IMR-90 (cell line): ENCODE measurements around the gene OAS3. TPM values are rescaled to one million over a fixed set of nuclear protein-coding genes. Genes with fewer than 3 reads are reported as not detected.

ENCODE experiments used
- ATAC-seq: fragments of 200-7000 bp; cut with Tn5 transposase; 2 replicates; pipeline ENCODE4 v1.9.1; 2020; ENCODE audit warnings: low read depth, mild to moderate bottlenecking, moderate library complexity
- BruUV-seq: library from RNA; stranded (reverse); fragments of 400-500 nt; replicated peaks from 2 replicates; lab custom pipeline; 2021; lab: Mats Ljungman, UMichigan
- CTCF ChIA-PET: fragments of 300-600 bp; formaldehyde crosslinking; extraction: SDS; loops from one replicate; lab custom pipeline; 2021; ENCODE audit warnings: antibody characterized with exemption; lab: Yijun Ruan, JAX
- POLR2A ChIA-PET: fragments of 300-600 bp; sonication (Branson Sonifier 250); formaldehyde crosslinking; loops from one replicate; lab custom pipeline; 2022; ENCODE audit warnings: antibody characterized with exemption; ENCODE audit not compliant: unreplicated experiment; lab: Charles Lee
- DNase-seq: peaks from one replicate; pipeline ENCODE4 v3.0.0; 2013
- H2AFZ ChIP-seq: replicated peaks from 2 replicates; pipeline ENCODE3; 2013; ENCODE audit warnings: low read length, mild to moderate bottlenecking; ENCODE audit not compliant: poor library complexity
- H2AK5ac ChIP-seq: 2 replicates; pipeline ENCODE4 v1.6.1; 2013; ENCODE audit warnings: low read depth, low read length, inconsistent platforms
- H2AK9ac ChIP-seq: replicated peaks from 2 replicates; pipeline ENCODE3; 2013; ENCODE audit warnings: mild to moderate bottlenecking, low read depth, low read length, moderate library complexity; ENCODE audit not compliant: poor library complexity
- H2BK120ac ChIP-seq: 2 replicates; pipeline ENCODE4 v1.6.1; 2013; ENCODE audit warnings: low read depth, low read length, inconsistent platforms
- H2BK15ac ChIP-seq: 3 replicates; pipeline ENCODE4 v1.6.1; 2013; ENCODE audit warnings: low read depth, low read length, inconsistent platforms
- H2BK20ac ChIP-seq: 2 replicates; pipeline ENCODE4 v1.6.1; 2013; ENCODE audit warnings: low read depth, mild to moderate bottlenecking, inconsistent platforms, low read length, moderate library complexity
- H2BK5ac ChIP-seq: 2 replicates; pipeline ENCODE4 v1.6.1; 2013; ENCODE audit warnings: mild to moderate bottlenecking, low read depth, low read length, inconsistent platforms; ENCODE audit not compliant: poor library complexity, severe bottlenecking
- H3K14ac ChIP-seq: replicated peaks from 2 replicates; pipeline ENCODE4 v1.6.1; 2013; ENCODE audit warnings: low read depth, low read length, inconsistent platforms
- H3K18ac ChIP-seq: 2 replicates; pipeline ENCODE4 v1.6.1; 2013; ENCODE audit warnings: low read depth, low read length, control low read depth
- H3K23ac ChIP-seq: 2 replicates; pipeline ENCODE4 v1.6.1; 2013; ENCODE audit warnings: low read depth, low read length, inconsistent platforms
- H3K27ac ChIP-seq: 2 replicates; pipeline ENCODE4 v1.5.1; 2013; ENCODE audit warnings: mild to moderate bottlenecking, control low read depth, low read length; ENCODE audit not compliant: insufficient read depth
- H3K27me3 ChIP-seq: 2 replicates; pipeline ENCODE4 v1.6.1; 2013; ENCODE audit warnings: low read length; ENCODE audit not compliant: control insufficient read depth, insufficient read depth
- H3K36me3 ChIP-seq: 2 replicates; pipeline ENCODE4 v1.6.1; 2013; ENCODE audit warnings: low read length, mixed read lengths; ENCODE audit not compliant: control insufficient read depth, insufficient read depth
- H3K4ac ChIP-seq: 2 replicates; pipeline ENCODE4 v1.6.1; 2013; ENCODE audit warnings: low read depth, low read length, inconsistent platforms
- H3K4me1 ChIP-seq: 2 replicates; pipeline ENCODE4 v1.6.1; 2013; ENCODE audit warnings: low read length, mixed read lengths; ENCODE audit not compliant: control insufficient read depth, insufficient read depth
- H3K4me2 ChIP-seq: 2 replicates; pipeline ENCODE4 v1.6.1; 2013; ENCODE audit warnings: low read depth, mild to moderate bottlenecking, control low read depth, low read length, moderate library complexity
- H3K4me3 ChIP-seq: 2 replicates; pipeline ENCODE4 v1.5.1; 2013; ENCODE audit warnings: low read depth, mild to moderate bottlenecking, control low read depth, low read length, moderate library complexity; ENCODE audit not compliant: insufficient read depth
- H3K56ac ChIP-seq: 2 replicates; pipeline ENCODE4 v1.6.1; 2013; ENCODE audit warnings: low read length, inconsistent platforms; ENCODE audit not compliant: insufficient read depth; ENCODE audit errors: extremely low read depth
- H3K79me1 ChIP-seq, 2 experiments: 2 replicates each; pipeline ENCODE4 v1.6.1; 2013; ENCODE audit warnings: low read length in 2 of 2, inconsistent platforms in 1 of 2, low read depth in 1 of 2
- H3K9ac ChIP-seq: 2 replicates; pipeline ENCODE4 v1.6.1; 2013; ENCODE audit warnings: low read depth, low read length, control low read depth
- H3K9me1 ChIP-seq: 2 replicates; pipeline ENCODE4 v1.6.1; 2013; ENCODE audit warnings: low read length, inconsistent platforms; ENCODE audit not compliant: insufficient read depth
- H3K9me3 ChIP-seq: 2 replicates; pipeline ENCODE4 v1.6.1; 2013; ENCODE audit warnings: low read length; ENCODE audit not compliant: control insufficient read depth, insufficient read depth
- H4K20me1 ChIP-seq: 2 replicates; pipeline ENCODE4 v1.6.1; 2013; ENCODE audit warnings: low read length, inconsistent platforms; ENCODE audit not compliant: insufficient read depth
- H4K5ac ChIP-seq: 2 replicates; pipeline ENCODE4 v1.6.1; 2013; ENCODE audit warnings: mild to moderate bottlenecking, low read depth, low read length, control low read depth
- H4K8ac ChIP-seq, 2 experiments: 2 replicates each; pipeline ENCODE4 v1.6.1; 2013; ENCODE audit warnings: low read depth in 2 of 2, low read length in 2 of 2, control low read depth in 1 of 2, inconsistent platforms in 1 of 2
- H4K91ac ChIP-seq: 2 replicates; pipeline ENCODE4 v1.6.1; 2013; ENCODE audit warnings: low read depth, low read length, inconsistent platforms; ENCODE audit not compliant: insufficient read depth
- BHLHE40 ChIP-seq: fragments of 150-350 bp; IDR thresholded peaks from 2 replicates; pipeline ENCODE4 v1.6.1; 2016; ENCODE audit warnings: mild to moderate bottlenecking, low read depth, low read length
- CEBPB ChIP-seq: IDR thresholded peaks from 2 replicates; pipeline ENCODE4 v1.6.1; 2012; ENCODE audit warnings: low read depth, low read length, improper control_type of control experiment
- CHD1 ChIP-seq: IDR thresholded peaks from 2 replicates; pipeline ENCODE4 v1.6.1; 2012; ENCODE audit warnings: low read depth, low read length, improper control_type of control experiment
- CTCF ChIP-seq: conservative IDR thresholded peaks from 2 replicates; pipeline ENCODE4 v1.5.1; 2012; ENCODE audit warnings: mild to moderate bottlenecking, low read depth, low read length, improper control_type of control experiment
- ELK1 ChIP-seq: fragments of 150-350 bp; IDR thresholded peaks from 2 replicates; pipeline ENCODE4 v1.6.1; 2016; ENCODE audit warnings: low read depth, mild to moderate bottlenecking, low read length, moderate library complexity, borderline replicate concordance
- FOS ChIP-seq: fragments of 150-350 bp; IDR thresholded peaks from 2 replicates; pipeline ENCODE4 v1.6.1; 2016; ENCODE audit warnings: low read depth, low read length
- MAFK ChIP-seq: IDR thresholded peaks from 2 replicates; pipeline ENCODE4 v1.6.1; 2012; ENCODE audit warnings: low read depth, low read length, improper control_type of control experiment
- MAZ ChIP-seq: IDR thresholded peaks from 2 replicates; pipeline ENCODE4 v1.6.1; 2012; ENCODE audit warnings: low read depth, mild to moderate bottlenecking, low read length, improper control_type of control experiment, moderate library complexity, borderline replicate concordance
- MXI1 ChIP-seq: IDR thresholded peaks from 2 replicates; pipeline ENCODE4 v1.6.1; 2012; ENCODE audit warnings: low read depth, mild to moderate bottlenecking, low read length, moderate library complexity, borderline replicate concordance
- NFE2L2 ChIP-seq: fragments of 150-350 bp; IDR thresholded peaks from 2 replicates; pipeline ENCODE4 v1.6.1; 2016; ENCODE audit warnings: low read depth, mild to moderate bottlenecking, low read length
- POLR2A ChIP-seq: IDR thresholded peaks from 2 replicates; pipeline ENCODE4 v1.6.1; 2012; ENCODE audit warnings: mild to moderate bottlenecking, low read depth, low read length
- RAD21 ChIP-seq: IDR thresholded peaks from 2 replicates; pipeline ENCODE4 v1.6.1; 2012; ENCODE audit warnings: low read length, improper control_type of control experiment
- RCOR1 ChIP-seq: IDR thresholded peaks from 2 replicates; pipeline ENCODE4 v1.6.1; 2012; ENCODE audit warnings: mild to moderate bottlenecking, low read length, improper control_type of control experiment; ENCODE audit not compliant: insufficient replicate concordance
- RFX5 ChIP-seq: IDR thresholded peaks from 2 replicates; pipeline ENCODE4 v1.8.0; 2012; ENCODE audit warnings: low read depth, mild to moderate bottlenecking, low read length, moderate library complexity
- SMC3 ChIP-seq: fragments of 150-350 bp; IDR thresholded peaks from 2 replicates; pipeline ENCODE4 v1.6.1; 2016; ENCODE audit warnings: low read depth, mild to moderate bottlenecking, antibody characterized with exemption, low read length, moderate library complexity
- USF2 ChIP-seq: fragments of 150-350 bp; IDR thresholded peaks from 2 replicates; pipeline ENCODE4 v1.6.1; 2017; ENCODE audit warnings: mild to moderate bottlenecking, antibody characterized with exemption, low read length, low read depth
- WGBS, 2 experiments: methylation state at CpG; one replicate each; pipeline versions ENCODE4 v1.1.5 to v1.1.7; 2013; ENCODE audit warnings: missing lambda C conversion rate in 2 of 2; ENCODE audit not compliant: insufficient read length in 1 of 2; ENCODE audit errors: extremely low coverage in 2 of 2; 5-methylcytosine and 5-hydroxymethylcytosine counted together
- dilution Hi-C: fragments of 300-500 bp; cut with HindIII; formaldehyde crosslinking; loops from one replicate; pipeline ENCODE4 v1.14.3; 2018; ENCODE audit warnings: low sequenced_read_pairs; ENCODE audit not compliant: unreplicated experiment
- in situ Hi-C: fragments of 300-500 bp; cut with MboI; formaldehyde crosslinking; loops from 3 replicates; pipeline ENCODE4 v1.14.3; 2019; ENCODE audit warnings: low sequenced_read_pairs, inconsistent platforms, mixed read lengths
- intact Hi-C: fragments of 100-400 bp; cut with micrococcal nuclease; formaldehyde crosslinking; loops from 2 replicates; pipeline ENCODE4 v1.10.0; 2022
- polyA plus RNA-seq, 3 experiments: library from polyadenylated mRNA; depleted of rRNA; stranded (reverse); fragments of >200 nt; gene quantifications; 2 replicates each; pipeline ENCODE4 v1.2.3, GENCODE V29; 2012; ENCODE audit warnings: low replicate concordance in 1 of 3
- total RNA-seq: library from RNA; depleted of rRNA; stranded (reverse); fragments of >200 nt; gene quantifications from 2 replicates; pipeline ENCODE4 v1.2.3, GENCODE V29; 2012

OAS3 gene
- total and polyA plus RNA-seq, 2 of the 4 experiments (the other 2 are of a cell fraction), result 4.1 to 7.8 TPM

DNA sequence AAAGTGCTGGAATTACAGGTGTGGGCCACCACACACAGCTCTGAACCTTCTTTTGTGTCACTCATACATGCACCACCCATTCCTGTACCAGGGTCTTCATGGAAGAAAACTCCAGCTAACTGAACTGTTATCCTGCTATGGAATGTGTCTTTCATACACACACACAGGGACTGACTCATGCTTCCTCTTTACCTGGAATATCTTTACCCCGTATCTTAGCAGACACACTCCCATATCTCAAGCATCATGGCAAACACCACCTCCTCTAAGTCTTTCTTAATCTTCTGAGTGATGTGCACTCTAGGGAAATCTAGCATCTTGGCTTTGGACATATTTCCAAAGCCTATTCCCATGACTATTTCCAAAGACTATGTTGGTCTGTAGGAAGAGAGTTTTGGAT lies 83.2 kb downstream of the OAS3 start:
- Histone ChIP-seq H3K4ac (no peak overlapping the region), H2BK20ac (no peak overlapping the region), H3K9me1 (no peaks in the 10 kb centered on the region), H3K23ac (no peak overlapping the region), H4K91ac (no peak overlapping the region), H2BK5ac (no peak overlapping the region), H3K4me3 (no peak overlapping the region), H3K4me2 (no peak overlapping the region), H3K79me1 (no peaks in the 10 kb centered on the region), H3K4me1 (no peaks in the 10 kb centered on the region), H3K27ac (no peak overlapping the region), H3K14ac (no peak overlapping the region), H4K5ac (no peak overlapping the region), H3K27me3 (no peaks in the 10 kb centered on the region), H3K18ac (no peak overlapping the region), H4K20me1 (no peaks in the 10 kb centered on the region), H3K56ac (no peak overlapping the region), H2AK9ac (no peak overlapping the region), H3K9ac (no peak overlapping the region), H4K8ac (no peak overlapping the region), H2BK15ac (no peak overlapping the region), H3K36me3 (no peaks in the 10 kb centered on the region), H2AK5ac (no peak overlapping the region), H3K9me3 (no peaks in the 10 kb centered on the region), H2AFZ (no peak overlapping the region), H2BK120ac (no peak overlapping the region)
- DNase-seq (no peak), ATAC-seq (no peak)
- WGBS, 2 experiments, result 60% methylated on average over 1 of the region's 1 CpG; no CpG with 5 or more reads in 1 of the 2 experiments
- intact Hi-C loops (no loop called here), dilution Hi-C loops (no loop called here), in situ Hi-C loops (no loop called here)
- CTCF ChIA-PET, result no interaction called here
- POLR2A ChIA-PET, result no interaction called here
- TF ChIP-seq FOS, result no peak
- no peak for TF ChIP-seq RCOR1
- no peak for TF ChIP-seq RAD21
- no peak for TF ChIP-seq CTCF
- no peak for TF ChIP-seq USF2
- TF ChIP-seq BHLHE40, result no peak
- TF ChIP-seq ELK1, result no peak
- no peak for TF ChIP-seq MAFK
- no peak for TF ChIP-seq NFE2L2
- no peak for TF ChIP-seq POLR2A
- no peak for TF ChIP-seq MXI1
- TF ChIP-seq RFX5, result no peak
- TF ChIP-seq CHD1, result no peak
- no peak for TF ChIP-seq MAZ
- no peak for TF ChIP-seq SMC3
- TF ChIP-seq CEBPB, result no peak
- BruUV-seq, result no TSS peak
